Thoracic aorta (tissue), 2 donors: ENCODE results near the gene ZDHHC11B. TPM values are rescaled to one million over a fixed set of nuclear protein-coding genes. Genes with fewer than 3 reads are reported as not detected.
"Not testable (repeated sequence)": the region's sequence is repeated elsewhere in the genome, so short reads cannot be mapped to it uniquely, and the experiment has no call there.

Source experiments
- ATAC-seq: fragments of 150-250 bp; one replicate; pipeline ENCODE4 v1.8.0; 2017; ENCODE audit warnings: low read depth; ENCODE audit not compliant: insufficient number of reproducible peaks, low FRiP score
- DNase-seq: peaks from one replicate; pipeline ENCODE4 v3.0.0-alpha.2; 2020; ENCODE audit warnings: low spot score
- H3K27ac ChIP-seq, 2 donors: fragments of 200-600 bp; sonication (generic); 1 replicate in 1 of 2; 2 replicates in 1 of 2; pipeline ENCODE4 v1.5.1; 2016; ENCODE audit warnings: mild to moderate bottlenecking in 2 of 2, moderate library complexity in 2 of 2
- H3K27me3 ChIP-seq: fragments of 200-600 bp; sonication (generic); replicated peaks from 2 replicates; pipeline ENCODE4 v1.6.0; 2016; ENCODE audit warnings: mild to moderate bottlenecking; ENCODE audit not compliant: insufficient read depth
- H3K36me3 ChIP-seq: fragments of 200-600 bp; sonication (generic); one replicate; pipeline ENCODE4 v1.5.1; 2016
- H3K4me1 ChIP-seq, 2 donors: fragments of 200-600 bp; sonication (generic); 1 replicate in 1 of 2; 2 replicates in 1 of 2; pipeline versions ENCODE4 v1.5.1 to v1.6.0; 2016; ENCODE audit warnings: low read depth in 2 of 2, mild to moderate bottlenecking in 1 of 2; ENCODE audit not compliant: control insufficient read depth in 1 of 2
- H3K4me3 ChIP-seq: fragments of 200-600 bp; sonication (generic); 2 replicates; pipeline ENCODE4 v1.5.1; 2016; ENCODE audit warnings: mild to moderate bottlenecking
- H3K9me3 ChIP-seq: fragments of 200-600 bp; sonication (generic); 2 replicates; pipeline ENCODE4 v1.5.1; 2016
- total RNA-seq, 2 donors: library from RNA; depleted of rRNA; stranded (reverse); fragments of >200 nt; gene quantifications; one replicate each; pipeline versions ENCODE4 v1.1.0 to v1.2.3, GENCODE V29; 2016
- TF ChIP-seq, protein P1 (sequence below): fragments of 200-600 bp; sonication (generic); IDR thresholded peaks from one replicate; pipeline ENCODE4 v1.5.1; 2019; ENCODE audit warnings: antibody characterized with exemption

The ZDHHC11B gene
- total RNA-seq, 2 donors from 2014 or later: 1.8 to 8.7 TPM

DNA sequence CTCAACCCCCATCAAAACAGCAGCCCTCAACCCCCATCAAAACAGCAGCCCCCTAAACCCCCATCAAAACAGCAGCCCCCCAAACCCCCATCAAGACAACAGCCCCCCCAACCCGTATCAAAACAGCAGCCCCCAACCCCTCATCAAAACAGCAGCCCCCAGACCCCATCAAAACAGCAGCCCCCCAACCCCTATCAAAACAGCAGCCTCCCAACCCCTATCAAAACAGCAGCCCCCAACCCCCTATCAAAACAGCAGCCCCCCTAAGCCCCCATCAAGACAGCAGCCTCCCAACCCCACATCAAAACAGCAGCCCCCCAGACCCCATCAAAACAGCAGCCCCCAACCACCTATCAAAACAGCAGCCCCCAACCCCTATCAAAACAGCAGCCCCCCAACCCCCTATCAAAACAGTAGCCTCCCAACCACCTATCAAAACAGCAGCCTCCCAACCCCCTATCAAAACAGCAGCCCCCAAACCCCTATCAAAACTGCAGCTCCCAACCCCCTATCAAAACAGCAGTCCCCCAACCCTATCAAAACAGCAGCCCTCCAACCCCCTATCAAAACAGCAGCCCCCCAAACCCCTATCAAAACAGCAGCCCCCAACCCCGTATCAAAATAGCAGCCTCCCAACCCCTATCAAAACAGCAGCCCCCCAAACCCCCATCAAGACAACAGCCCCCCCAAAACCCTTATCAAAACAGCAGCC, 92.6 kb downstream of the ZDHHC11B start:
- Histone ChIP-seq H3K9me3 (no peaks in the 10 kb centered on the region), H3K4me3 (peak overlapping the region; percentile 72), H3K27me3 (no peaks in the 10 kb centered on the region), H3K4me1 (no peaks in the 10 kb centered on the region), H3K36me3 (no peaks in the 10 kb centered on the region), H3K27ac (no peak overlapping the region)
- TF ChIP-seq, protein P1, sequence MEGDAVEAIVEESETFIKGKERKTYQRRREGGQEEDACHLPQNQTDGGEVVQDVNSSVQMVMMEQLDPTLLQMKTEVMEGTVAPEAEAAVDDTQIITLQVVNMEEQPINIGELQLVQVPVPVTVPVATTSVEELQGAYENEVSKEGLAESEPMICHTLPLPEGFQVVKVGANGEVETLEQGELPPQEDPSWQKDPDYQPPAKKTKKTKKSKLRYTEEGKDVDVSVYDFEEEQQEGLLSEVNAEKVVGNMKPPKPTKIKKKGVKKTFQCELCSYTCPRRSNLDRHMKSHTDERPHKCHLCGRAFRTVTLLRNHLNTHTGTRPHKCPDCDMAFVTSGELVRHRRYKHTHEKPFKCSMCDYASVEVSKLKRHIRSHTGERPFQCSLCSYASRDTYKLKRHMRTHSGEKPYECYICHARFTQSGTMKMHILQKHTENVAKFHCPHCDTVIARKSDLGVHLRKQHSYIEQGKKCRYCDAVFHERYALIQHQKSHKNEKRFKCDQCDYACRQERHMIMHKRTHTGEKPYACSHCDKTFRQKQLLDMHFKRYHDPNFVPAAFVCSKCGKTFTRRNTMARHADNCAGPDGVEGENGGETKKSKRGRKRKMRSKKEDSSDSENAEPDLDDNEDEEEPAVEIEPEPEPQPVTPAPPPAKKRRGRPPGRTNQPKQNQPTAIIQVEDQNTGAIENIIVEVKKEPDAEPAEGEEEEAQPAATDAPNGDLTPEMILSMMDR: no peak
- ATAC-seq (no peak), DNase-seq (no peak)

DNA sequence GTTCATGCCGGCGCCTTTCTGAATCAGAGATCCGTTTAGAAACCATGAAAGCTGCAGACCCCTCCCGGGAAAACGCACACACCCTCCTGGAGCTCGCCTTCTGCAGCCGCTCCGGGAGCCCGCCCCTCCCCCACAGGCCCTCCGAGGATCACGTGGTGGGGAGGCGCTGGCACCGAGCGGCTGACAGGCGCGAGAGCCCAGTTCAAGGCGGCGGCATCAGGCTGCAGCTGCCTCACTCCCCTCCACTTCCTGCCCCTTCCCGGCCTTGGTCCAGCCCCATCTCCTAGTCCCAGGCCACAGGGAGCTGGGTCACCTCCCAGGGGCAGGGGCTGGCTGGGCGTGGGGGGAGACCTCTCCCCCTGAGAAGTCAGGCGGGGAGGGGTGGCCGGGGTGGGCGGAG, 93.5 kb downstream of the ZDHHC11B start:
- H3K4me1 ChIP-seq, DNase-seq, H3K27ac ChIP-seq, ATAC-seq, H3K27me3 ChIP-seq, H3K4me3 ChIP-seq, H3K36me3 ChIP-seq, H3K9me3 ChIP-seq: not testable (repeated sequence)

DNA sequence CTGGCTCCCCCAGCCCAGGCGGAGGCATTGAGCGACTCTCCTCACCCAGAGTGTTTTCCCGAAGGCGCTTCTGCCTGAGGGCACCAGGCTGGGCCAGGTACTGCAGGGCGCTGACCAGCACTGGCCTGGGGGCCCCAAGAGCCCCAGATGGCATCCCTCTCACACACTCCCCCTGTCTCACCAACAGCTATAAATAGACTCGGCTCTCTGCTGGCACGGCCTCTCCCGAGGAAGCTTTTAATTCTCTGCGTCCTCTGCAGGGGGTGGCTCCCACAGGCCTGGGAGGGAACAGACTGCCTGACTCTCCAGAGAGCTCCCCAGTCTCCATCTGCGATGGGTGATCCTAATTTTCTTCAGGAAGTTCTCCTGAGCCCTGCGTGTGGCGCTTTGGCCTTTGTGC, 94.2 kb downstream of the ZDHHC11B start:
- not testable (repeated sequence) for H3K27me3 ChIP-seq, ATAC-seq, H3K36me3 ChIP-seq, H3K4me1 ChIP-seq, H3K4me3 ChIP-seq, H3K9me3 ChIP-seq, H3K27ac ChIP-seq, DNase-seq

DNA sequence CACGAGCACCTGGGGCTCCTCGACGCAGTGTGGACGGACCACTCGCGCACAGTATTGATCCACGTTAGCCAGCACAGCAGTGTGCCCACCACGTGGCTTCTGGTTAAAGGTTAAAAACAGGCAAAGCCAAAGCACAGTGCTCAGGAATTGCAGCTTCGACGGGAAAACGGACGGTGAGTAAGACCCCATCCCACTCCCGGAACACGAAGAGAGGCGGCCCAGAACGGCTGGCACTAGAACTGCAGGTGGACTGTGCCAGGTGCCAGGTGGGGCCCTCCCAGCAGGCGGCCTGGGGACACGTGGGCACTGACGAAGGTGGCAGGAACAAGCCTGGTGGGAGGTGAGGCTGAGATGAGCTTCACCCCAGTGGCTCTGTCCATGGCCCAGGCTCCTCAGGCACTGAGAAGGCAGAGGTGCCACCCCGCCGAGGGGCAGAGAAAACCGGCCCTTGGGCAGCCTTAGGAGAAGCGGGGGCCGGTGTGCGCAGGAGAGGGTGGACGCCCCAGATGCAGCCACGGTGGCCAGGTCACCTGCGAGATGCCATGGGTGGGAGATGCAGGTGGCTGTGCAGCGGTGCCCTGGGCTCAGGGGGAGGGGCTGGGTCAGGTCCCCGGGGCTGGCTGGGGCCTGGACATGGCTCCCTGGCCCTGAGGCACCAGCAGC, 96.0 kb downstream of the ZDHHC11B start:
- H3K4me1 ChIP-seq, H3K9me3 ChIP-seq, H3K4me3 ChIP-seq, ATAC-seq, H3K36me3 ChIP-seq, DNase-seq, H3K27me3 ChIP-seq, H3K27ac ChIP-seq: not testable (repeated sequence)

DNA sequence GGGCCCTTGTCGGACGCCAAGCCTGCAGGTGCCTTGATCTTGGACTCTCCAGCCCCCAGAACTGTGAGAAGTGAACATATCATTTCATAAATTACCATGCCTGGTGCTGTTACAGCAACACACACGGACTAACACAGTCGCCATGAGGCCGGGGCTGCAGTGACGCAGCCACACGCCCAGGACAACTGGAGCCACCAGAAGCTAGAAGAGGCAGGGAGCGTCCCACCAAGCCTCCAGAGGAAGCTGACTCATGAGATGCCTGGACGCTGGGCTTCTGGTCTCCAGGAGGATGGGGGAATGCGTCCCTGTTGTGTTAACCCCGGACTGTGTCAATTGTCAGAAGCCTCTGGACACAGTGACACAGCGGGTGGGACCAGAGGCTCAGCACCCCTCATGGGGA, 97.6 kb downstream of the ZDHHC11B start:
- H3K36me3 ChIP-seq, H3K27me3 ChIP-seq, H3K4me1 ChIP-seq, H3K9me3 ChIP-seq, ATAC-seq, H3K4me3 ChIP-seq, DNase-seq, H3K27ac ChIP-seq: not testable (repeated sequence)

DNA sequence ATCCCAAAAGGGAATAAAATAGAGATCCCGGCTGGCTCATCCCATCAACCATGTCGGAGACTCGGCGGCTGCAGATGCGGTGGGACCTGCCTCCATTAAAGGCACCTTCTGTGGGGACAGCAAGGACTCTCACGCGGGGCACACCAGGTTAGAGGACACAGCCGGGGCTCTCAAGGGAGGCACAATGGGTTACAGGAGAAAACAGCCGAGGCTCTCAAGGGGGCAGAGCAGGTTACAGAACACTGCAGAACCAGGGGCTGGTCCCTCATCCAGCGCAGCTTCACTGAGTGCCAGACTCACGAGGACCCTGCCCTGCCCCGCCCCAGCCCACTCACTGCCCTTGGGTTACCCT, 98.4 kb downstream of the ZDHHC11B start:
- DNase-seq, H3K4me3 ChIP-seq, H3K9me3 ChIP-seq, H3K27me3 ChIP-seq, H3K27ac ChIP-seq, H3K4me1 ChIP-seq, ATAC-seq, H3K36me3 ChIP-seq: not testable (repeated sequence)

DNA sequence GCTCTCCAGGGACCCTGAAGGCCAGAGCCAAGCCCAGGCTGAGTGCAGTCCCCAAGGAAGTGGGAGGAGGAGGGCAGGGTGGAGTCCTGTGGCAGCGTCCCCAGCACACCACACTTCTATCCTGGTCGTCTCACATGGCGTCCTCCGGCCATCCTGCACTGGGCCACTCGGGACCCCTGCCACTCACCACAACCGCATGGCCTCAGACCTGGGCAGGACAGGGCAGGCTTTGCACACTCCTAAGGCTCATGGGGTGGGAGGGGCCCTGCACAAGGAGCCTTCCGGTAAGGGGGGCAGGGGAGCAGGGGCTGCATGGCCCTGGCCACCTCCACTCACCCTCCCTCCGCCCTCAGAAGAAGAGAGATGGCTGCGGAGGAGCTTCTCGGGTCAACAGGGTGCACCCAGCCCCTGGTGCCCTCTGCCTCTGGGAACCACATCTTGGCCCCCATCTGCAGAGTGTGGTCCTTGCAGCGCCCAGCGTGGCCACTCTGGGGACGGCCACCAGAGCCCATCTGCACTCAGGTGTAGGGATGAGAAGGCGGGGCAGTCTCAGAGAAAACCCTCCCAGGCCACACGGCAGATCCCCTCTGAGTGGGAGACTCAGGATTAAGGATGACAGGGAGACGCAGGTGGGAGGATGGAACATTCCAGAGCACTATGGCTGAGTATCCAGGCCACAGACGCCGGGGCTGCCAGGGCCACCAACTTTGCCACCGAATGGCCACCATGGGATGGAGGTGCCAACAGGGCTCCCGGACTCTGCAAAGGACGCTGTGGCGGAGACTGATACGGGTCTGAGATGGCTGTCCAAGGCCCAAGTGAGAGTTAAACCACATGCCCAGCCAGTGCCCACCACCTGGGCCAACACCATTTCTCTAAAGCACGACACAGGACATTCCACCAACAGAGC, 99.0 kb downstream of the ZDHHC11B start:
- Histone ChIP-seq H3K36me3 (no peaks in the 10 kb centered on the region), H3K27ac (no peak overlapping the region), H3K4me1 (no peaks in the 10 kb centered on the region), H3K9me3 (no peaks in the 10 kb centered on the region), H3K27me3 (no peaks in the 10 kb centered on the region), H3K4me3 (no peak overlapping the region)
- DNase-seq (no peak), ATAC-seq (no peak)
- TF ChIP-seq, protein P1: no peak
